Duodenal mucosa (tissue), 2 donors: ENCODE results near the gene NPHP4.
"Not testable (repeated sequence)": the region's sequence is repeated elsewhere in the genome, so short reads cannot be mapped to it uniquely, and the experiment has no call there.

ENCODE experiments used
- H3K27ac ChIP-seq: one replicate; pipeline ENCODE4 v1.7.0; 2013; ENCODE audit warnings: low read depth, low read length
- H3K27me3 ChIP-seq, 2 donors: one replicate each; pipeline ENCODE4 v1.7.0; 2013; ENCODE audit warnings: low read length in 2 of 2, control low read depth in 1 of 2; ENCODE audit not compliant: insufficient read depth in 2 of 2, control insufficient read depth in 1 of 2
- H3K36me3 ChIP-seq, 2 donors: one replicate each; pipeline ENCODE4 v1.7.0; 2013; ENCODE audit warnings: low read length in 2 of 2, control low read depth in 1 of 2; ENCODE audit not compliant: insufficient read depth in 2 of 2, control insufficient read depth in 1 of 2
- H3K4me1 ChIP-seq, 2 donors: one replicate each; pipeline ENCODE4 v1.7.0; 2013; ENCODE audit warnings: low read length in 2 of 2, control low read depth in 1 of 2; ENCODE audit not compliant: insufficient read depth in 2 of 2, control insufficient read depth in 1 of 2
- H3K4me3 ChIP-seq, 2 donors: one replicate each; pipeline ENCODE4 v1.7.0; 2013; ENCODE audit warnings: low read length in 2 of 2, low read depth in 1 of 2
- H3K9ac ChIP-seq, 2 donors: one replicate each; pipeline ENCODE4 v1.7.0; 2013; ENCODE audit warnings: low read length in 2 of 2, low read depth in 1 of 2
- H3K9me3 ChIP-seq, 2 donors: one replicate each; pipeline ENCODE4 v1.7.0; 2013; ENCODE audit warnings: low read length in 2 of 2, control low read depth in 1 of 2; ENCODE audit not compliant: control insufficient read depth in 1 of 2

NPHP4 gene

DNA sequence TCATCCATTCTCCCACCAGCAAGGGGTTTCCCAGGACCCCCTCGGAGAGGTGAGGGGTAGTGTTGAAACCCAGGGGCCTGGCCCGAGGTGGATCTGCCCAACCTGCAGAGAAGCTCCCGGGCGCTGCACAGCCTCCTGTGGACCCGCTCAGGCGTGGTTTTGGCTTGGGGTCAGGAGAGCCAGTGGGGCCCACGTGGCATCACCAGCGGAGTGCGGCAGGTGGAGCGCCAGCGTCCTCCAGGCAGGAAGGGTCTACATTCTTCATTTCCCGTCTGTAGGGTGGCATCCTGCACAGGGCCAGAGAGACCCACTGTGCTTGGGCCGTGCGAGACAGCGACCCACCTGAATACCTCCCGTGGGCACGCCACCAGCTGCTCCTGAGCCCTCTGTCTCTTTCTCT lies 135.2 kb downstream of the NPHP4 start:
- Histone ChIP-seq H3K27me3 (no peaks in the 10 kb centered on the region), H3K27ac (no peak overlapping the region), H3K36me3 (no peaks in the 10 kb centered on the region), H3K9me3 (no peaks in the 10 kb centered on the region), H3K4me3 (no peak overlapping the region), H3K9ac (no peak overlapping the region), H3K4me1 (no peaks in the 10 kb centered on the region)

DNA sequence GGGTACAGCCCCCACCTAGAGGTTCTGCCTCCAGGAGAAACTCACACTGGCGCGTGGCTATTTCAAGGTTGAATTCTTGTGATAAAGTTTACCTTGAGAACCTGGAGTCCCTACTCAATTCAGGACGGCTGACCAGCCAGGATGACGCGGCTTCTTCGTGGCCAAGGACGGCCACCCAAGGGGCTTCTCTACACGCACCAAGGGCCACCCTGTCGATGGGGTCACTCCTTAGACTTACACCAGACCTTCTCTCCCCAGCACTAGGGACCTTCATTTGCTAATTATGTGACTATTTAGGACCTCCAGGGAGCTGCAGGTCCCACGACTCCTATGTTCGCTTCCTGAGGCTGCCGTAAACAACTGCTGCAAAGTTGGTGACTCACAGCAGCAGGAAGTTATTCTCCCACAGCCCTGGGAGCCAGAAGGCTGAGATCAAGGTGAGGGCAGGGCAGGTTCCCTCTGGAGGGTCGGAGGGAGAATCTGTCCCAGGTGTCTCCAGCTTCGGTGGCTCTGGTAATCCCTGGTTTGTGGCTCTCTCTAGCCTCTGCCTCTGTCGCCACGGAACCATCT lies 135.9 kb downstream of the NPHP4 start:
- Histone ChIP-seq H3K4me3 (no peak overlapping the region), H3K4me1 (no peaks in the 10 kb centered on the region), H3K27me3 (no peaks in the 10 kb centered on the region), H3K36me3 (no peaks in the 10 kb centered on the region), H3K27ac (no peak overlapping the region), H3K9me3 (no peaks in the 10 kb centered on the region), H3K9ac (no peak overlapping the region)

GRCh38 chr1:5855196-5855897 lies 136.9 kb downstream of the NPHP4 start:
- Histone ChIP-seq H3K27ac (no peak overlapping the region), H3K36me3 (no peaks in the 10 kb centered on the region), H3K9me3 (no peaks in the 10 kb centered on the region), H3K4me3 (no peak overlapping the region), H3K27me3 (no peaks in the 10 kb centered on the region), H3K4me1 (no peaks in the 10 kb centered on the region), H3K9ac (no peak overlapping the region)

DNA sequence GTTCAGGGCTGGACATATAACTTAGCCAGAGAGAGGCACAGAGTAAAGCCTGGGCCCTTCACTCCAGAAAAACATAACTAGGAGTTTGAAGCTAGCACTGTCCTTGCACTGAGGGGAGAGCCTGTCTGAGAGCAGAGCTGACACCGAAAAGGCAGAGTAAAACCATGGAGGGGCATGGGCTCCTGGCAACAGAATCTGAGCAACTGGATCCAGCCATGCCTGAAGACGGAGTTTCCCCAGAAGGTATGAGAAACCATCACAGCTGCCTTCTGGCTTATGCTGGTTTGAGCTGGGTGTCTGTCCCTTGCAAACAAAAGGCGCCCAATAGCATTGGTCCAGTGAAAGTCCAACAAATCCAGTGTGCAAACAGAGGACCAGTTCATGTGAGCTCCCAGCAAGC lies 137.5 kb downstream of the NPHP4 start:
- H3K9ac ChIP-seq: no peak overlapping the region
- no peaks in the 10 kb centered on the region for H3K9me3 ChIP-seq
- H3K4me1 ChIP-seq: no peaks in the 10 kb centered on the region
- H3K36me3 ChIP-seq: no peaks in the 10 kb centered on the region
- H3K4me3 ChIP-seq: no peak overlapping the region
- no peaks in the 10 kb centered on the region for H3K27me3 ChIP-seq
- H3K27ac ChIP-seq: no peak overlapping the region

GRCh38 chr1:5853858-5854257 lies 138.4 kb downstream of the NPHP4 start:
- not testable (repeated sequence) for H3K9me3 ChIP-seq, H3K4me3 ChIP-seq, H3K4me1 ChIP-seq, H3K36me3 ChIP-seq, H3K27me3 ChIP-seq, H3K9ac ChIP-seq, H3K27ac ChIP-seq

DNA sequence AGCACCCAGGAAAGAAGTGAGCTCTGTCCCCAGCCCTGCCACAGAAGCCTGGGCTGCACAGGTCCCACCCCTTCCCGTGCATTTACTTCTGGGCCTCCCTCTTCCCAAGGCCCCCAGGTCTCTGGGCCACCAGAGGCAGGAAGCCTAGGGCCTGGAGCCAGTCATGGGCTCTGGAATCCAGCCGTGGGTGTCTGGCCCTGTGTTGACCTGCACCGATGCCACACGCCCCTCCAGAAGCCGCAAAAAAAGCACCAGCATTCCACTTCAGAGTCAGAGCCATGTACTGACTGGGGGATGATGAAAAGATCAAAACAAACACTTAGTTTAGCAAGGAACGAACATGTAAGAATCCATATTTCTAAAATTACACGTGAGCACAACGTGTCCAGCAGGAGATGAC lies 141.7 kb downstream of the NPHP4 start:
- no peak overlapping the region for H3K9ac ChIP-seq
- no peak overlapping the region for H3K4me3 ChIP-seq
- no peak overlapping the region for H3K27ac ChIP-seq
- no peaks in the 10 kb centered on the region for H3K36me3 ChIP-seq
- H3K4me1 ChIP-seq: no peaks in the 10 kb centered on the region
- H3K27me3 ChIP-seq: peaks cover 0 to 4% of the 10 kb centered on the region in 2 donors
- no peaks in the 10 kb centered on the region for H3K9me3 ChIP-seq

DNA sequence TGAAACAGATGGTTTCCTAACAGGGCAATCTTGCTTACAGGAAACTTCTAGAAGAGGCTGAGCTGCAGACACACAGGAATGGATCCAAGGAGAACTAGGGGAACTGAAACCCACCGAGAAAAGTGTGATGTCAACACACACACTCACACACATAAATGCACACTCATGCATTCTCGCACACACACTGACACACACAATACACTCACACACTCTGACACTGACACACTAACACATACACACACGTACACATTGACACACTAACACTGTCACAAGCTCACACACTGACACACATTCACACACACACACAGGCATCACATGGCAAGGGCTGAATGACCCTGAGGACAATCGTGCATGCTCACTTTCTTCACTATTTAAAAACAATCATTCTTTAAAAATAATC lies 142.7 kb downstream of the NPHP4 start:
- Histone ChIP-seq H3K27ac (no peak overlapping the region), H3K36me3 (no peaks in the 10 kb centered on the region), H3K4me3 (no peak overlapping the region), H3K27me3 (peaks cover 0 to 4% of the 10 kb centered on the region in 2 donors), H3K4me1 (no peaks in the 10 kb centered on the region), H3K9ac (no peak overlapping the region), H3K9me3 (no peaks in the 10 kb centered on the region)

DNA sequence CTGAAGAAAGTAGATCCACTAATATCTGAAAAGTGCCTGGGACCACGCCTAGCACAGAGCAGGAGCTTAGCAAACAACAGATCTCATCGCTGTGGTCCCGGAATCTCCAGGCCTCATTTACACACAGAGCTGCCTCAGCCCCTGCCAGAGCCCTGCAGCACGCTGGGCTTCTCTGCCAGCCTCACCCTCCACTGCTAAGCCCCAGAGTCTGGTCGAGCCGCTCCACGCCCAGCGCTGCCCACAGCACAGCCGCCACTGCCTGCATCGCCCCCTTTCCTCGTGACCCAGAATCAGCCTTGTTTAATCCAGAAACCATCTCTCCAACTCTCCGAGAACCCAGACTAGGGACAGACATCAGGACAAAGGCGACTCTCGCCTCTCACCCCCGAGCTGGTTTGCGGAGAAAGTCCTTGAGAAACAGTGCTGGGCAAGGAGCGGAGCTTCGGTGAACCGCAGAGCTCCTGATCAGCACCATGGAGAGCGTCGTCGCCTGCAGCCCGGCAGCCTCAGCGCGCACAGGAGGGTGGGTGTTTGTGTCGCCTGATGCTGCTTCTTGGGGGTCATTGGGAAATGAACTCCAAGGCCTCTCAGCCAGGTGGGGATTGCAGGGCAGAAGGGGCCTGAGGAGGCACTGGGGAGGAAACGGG lies 145.1 kb downstream of the NPHP4 start:
- Histone ChIP-seq H3K9me3 (no peaks in the 10 kb centered on the region), H3K9ac (no peak overlapping the region), H3K27me3 (peaks cover 0 to 4% of the 10 kb centered on the region in 2 donors), H3K4me3 (no peak overlapping the region), H3K36me3 (no peaks in the 10 kb centered on the region), H3K4me1 (no peaks in the 10 kb centered on the region), H3K27ac (no peak overlapping the region)

DNA sequence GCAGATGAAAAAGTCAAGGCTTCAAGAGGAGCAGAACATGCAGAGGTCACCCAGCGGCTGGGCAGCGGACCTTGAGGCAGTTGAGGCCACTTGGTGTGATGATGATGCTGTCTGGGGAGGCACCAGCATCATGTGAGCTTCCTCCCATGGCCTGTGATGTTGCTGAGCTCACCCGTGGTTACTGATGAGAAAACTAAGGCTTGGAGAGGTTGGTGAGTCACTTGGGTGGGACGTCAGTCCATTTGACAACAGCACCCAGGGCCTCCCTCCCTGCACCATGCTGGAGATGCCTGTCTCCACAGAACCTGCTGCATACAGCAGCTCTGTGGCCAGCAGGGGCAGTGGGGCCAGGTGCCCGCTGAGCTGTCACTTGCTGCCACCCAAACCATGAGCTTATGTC lies 146.8 kb downstream of the NPHP4 start:
- Histone ChIP-seq H3K4me1 (no peaks in the 10 kb centered on the region), H3K9me3 (no peaks in the 10 kb centered on the region), H3K27ac (no peak overlapping the region), H3K4me3 (no peak overlapping the region), H3K36me3 (no peaks in the 10 kb centered on the region), H3K27me3 (peaks cover 0 to 4% of the 10 kb centered on the region in 2 donors), H3K9ac (no peak overlapping the region)

- no peak overlapping the region for H3K4me3 ChIP-seq
- H3K36me3 ChIP-seq: no peaks in the 10 kb centered on the region
- peaks cover 0 to 4% of the 10 kb centered on the region in 2 donors for H3K27me3 ChIP-seq
- no peaks in the 10 kb centered on the region for H3K9me3 ChIP-seq
- no peaks in the 10 kb centered on the region for H3K4me1 ChIP-seq
- no peak overlapping the region for H3K27ac ChIP-seq
- no peak overlapping the region for H3K9ac ChIP-seq
Observed at GRCh38 chr1:5844442-5844841, 147.8 kb downstream of the NPHP4 start.
